Ishikawa (cell line): ENCODE results near the gene HSPA4L.

Experiments
- CEBPB ChIP-seq: IDR thresholded peaks from 2 replicates; pipeline ENCODE4 v1.6.1; 2012
- CREB1 ChIP-seq: IDR thresholded peaks from 2 replicates; pipeline ENCODE4 v1.6.1; 2012; ENCODE audit warnings: low read depth
- EGR1 ChIP-seq: IDR thresholded peaks from 2 replicates; pipeline ENCODE4 v1.6.1; 2012
- EP300 ChIP-seq: IDR thresholded peaks from 2 replicates; pipeline ENCODE4 v1.6.1; 2012; ENCODE audit warnings: borderline replicate concordance
- FOXM1 ChIP-seq: IDR thresholded peaks from 2 replicates; pipeline ENCODE4 v1.6.1; 2012; ENCODE audit warnings: low read depth, borderline replicate concordance
- MAX ChIP-seq: IDR thresholded peaks from 2 replicates; pipeline ENCODE4 v1.6.1; 2012
- NFIC ChIP-seq: IDR thresholded peaks from 2 replicates; pipeline ENCODE4 v1.6.1; 2012
- RAD21 ChIP-seq: IDR thresholded peaks from 2 replicates; pipeline ENCODE4 v1.6.1; 2012; ENCODE audit warnings: low read depth
- REST ChIP-seq: IDR thresholded peaks from 2 replicates; pipeline ENCODE4 v1.6.1; 2012; ENCODE audit warnings: low read depth, mild to moderate bottlenecking
- TAF1 ChIP-seq: IDR thresholded peaks from 2 replicates; pipeline ENCODE4 v1.6.1; 2012; ENCODE audit warnings: low read depth, mild to moderate bottlenecking
- TCF12 ChIP-seq: IDR thresholded peaks from 2 replicates; pipeline ENCODE4 v1.6.1; 2012; ENCODE audit warnings: low read depth
- TEAD4 ChIP-seq: IDR thresholded peaks from 2 replicates; pipeline ENCODE4 v1.6.1; 2012
- USF1 ChIP-seq: IDR thresholded peaks from 2 replicates; pipeline ENCODE4 v1.6.1; 2012
- YY1 ChIP-seq: IDR thresholded peaks from 2 replicates; pipeline ENCODE4 v1.6.1; 2012; ENCODE audit warnings: low read depth
- ZBTB7A ChIP-seq: IDR thresholded peaks from 2 replicates; pipeline ENCODE4 v1.6.1; 2012; ENCODE audit warnings: low read depth

Gene HSPA4L

GRCh38 chr4:127747883-127748282 is 34.2 kb upstream of the HSPA4L start:
- TF ChIP-seq FOXM1 (no peak), TEAD4 (no peak), EP300 (no peak), CEBPB (no peak), ZBTB7A (no peak), MAX (no peak)

GRCh38 chr4:127748957-127749356 is 33.2 kb upstream of the HSPA4L start:
- TF ChIP-seq CREB1 (no peak), MAX (no peak), TEAD4 (no peak), YY1 (no peak), REST (no peak), CEBPB (0 out of 2 replicates have a peak, but pooled peaks have one; percentile 20)

- TF ChIP-seq FOXM1 = no peak
- TF ChIP-seq RAD21 = no peak
- no peak for TF ChIP-seq NFIC
- no peak for TF ChIP-seq TCF12
- TF ChIP-seq USF1 = no peak
- no peak for TF ChIP-seq ZBTB7A
- no peak for TF ChIP-seq YY1
- TF ChIP-seq EGR1 = no peak
Observed at GRCh38 chr4:127756906-127757305, 25.2 kb upstream of the HSPA4L start.

GRCh38 chr4:127759228-127759820 is 22.8 kb upstream of the HSPA4L start:
- TF ChIP-seq TAF1 (no peak), TEAD4 (no peak), ZBTB7A (no peak), USF1 (no peak), CREB1 (no peak), EP300 (no peak), EGR1 (no peak), REST (no peak), TCF12 (no peak), YY1 (no peak), MAX (no peak), NFIC (no peak), RAD21 (no peak), FOXM1 (no peak), CEBPB (no peak)

- no peak for TF ChIP-seq TCF12
- TF ChIP-seq EP300 = no peak
- no peak for TF ChIP-seq TAF1
- TF ChIP-seq CEBPB = no peak
Observed at GRCh38 chr4:127759893-127760292, 22.2 kb upstream of the HSPA4L start.

GRCh38 chr4:127771535-127772275 is 10.4 kb upstream of the HSPA4L start:
- TF ChIP-seq EGR1 (no peak), REST (no peak), CEBPB (no peak), TEAD4 (no peak), MAX (no peak), NFIC (no peak), USF1 (no peak)
